NCI-H1436 treated with DMSO at 0.1 percent for 48 hours (cell line): Measurements from ENCODE around the gene DNAH11.
A peak's percentile ranks its signal among the peaks of the same experiment; 100 is the strongest.
"Not testable (repeated sequence)": the region's sequence is repeated elsewhere in the genome, so short reads cannot be mapped to it uniquely, and the experiment has no call there.

Experiments used
- DNase-seq: peaks from one replicate; lab custom pipeline; 2025; lab: John Stamatoyannopoulos, UW

The DNAH11 gene

DNA sequence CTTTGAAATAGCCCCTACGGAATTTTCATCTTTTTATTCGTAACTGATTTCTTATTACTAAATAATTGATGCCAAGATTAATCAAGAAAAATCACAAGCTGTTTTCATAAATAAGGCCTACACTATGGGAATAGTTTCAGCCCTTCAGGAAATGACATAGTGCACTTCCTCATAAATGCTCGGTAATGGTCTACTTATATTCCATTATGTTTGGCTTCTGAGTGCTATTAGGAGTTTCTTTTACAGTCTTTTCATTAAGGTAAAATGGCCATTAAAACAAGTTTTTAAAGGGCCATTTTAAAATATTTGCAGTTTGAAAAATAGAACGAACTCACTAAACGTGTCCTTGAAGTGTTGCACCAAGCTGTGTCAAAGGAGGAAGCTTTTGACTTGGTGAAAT, 174.5 kb downstream of the DNAH11 start:
- DNase-seq, result no peak

DNA sequence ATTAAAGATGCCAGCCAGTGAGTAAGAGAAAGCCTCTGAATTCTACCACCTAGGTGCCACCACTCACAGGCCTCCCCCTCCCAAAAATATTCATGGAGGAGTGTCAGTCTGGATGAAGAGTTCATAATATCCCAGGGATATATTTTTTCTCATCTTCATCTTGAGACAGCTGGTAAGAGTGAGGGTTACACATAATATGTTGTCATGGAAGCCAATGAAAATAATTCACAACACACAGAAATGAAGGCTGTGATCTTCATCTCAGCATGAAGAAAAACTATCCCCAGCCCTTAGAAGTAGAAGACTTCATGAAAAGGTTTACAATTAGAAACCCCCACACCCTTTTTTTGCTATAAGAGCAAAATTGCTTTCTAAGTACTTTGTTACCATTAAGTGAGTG, 175.6 kb downstream of the DNAH11 start:
- DNase-seq, result no peak

DNA sequence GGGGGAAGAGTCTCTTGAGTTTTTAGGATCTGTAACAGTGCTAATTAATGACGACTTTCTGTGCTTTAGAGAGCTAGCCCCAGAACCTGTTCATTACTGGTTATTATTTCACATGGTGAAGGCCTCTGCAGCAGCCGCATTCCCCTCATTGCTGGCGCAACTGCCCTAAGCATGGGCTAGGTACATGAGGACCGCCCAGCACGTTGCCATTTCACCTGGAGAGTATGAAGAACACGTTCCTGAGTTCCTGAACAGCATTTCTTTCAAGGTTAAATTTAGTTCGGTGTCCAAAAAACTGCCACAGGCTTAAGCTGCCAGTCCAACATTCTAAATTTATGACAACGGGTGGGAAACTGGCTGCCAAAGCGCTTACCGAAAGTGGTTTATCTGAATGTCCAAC, 177.0 kb downstream of the DNAH11 start:
- DNase-seq, result no peak

GRCh38 chr7:21722371-21722770, 179.5 kb downstream of the DNAH11 start:
- no peak for DNase-seq

GRCh38 chr7:21724562-21724961, 181.7 kb downstream of the DNAH11 start:
- no peak for DNase-seq

GRCh38 chr7:21730399-21730798, 187.6 kb downstream of the DNAH11 start:
- DNase-seq, result no peak

- DNase-seq, result no peak
These were observed 189.1 kb downstream of the DNAH11 start for GRCh38 chr7:21731977-21732376.

GRCh38 chr7:21732956-21733355, 190.1 kb downstream of the DNAH11 start:
- not testable (repeated sequence) for DNase-seq

- no peak for DNase-seq
These were observed 191.0 kb downstream of the DNAH11 start for GRCh38 chr7:21733837-21734236.

- no peak for DNase-seq
These were observed 200.7 kb downstream of the DNAH11 start for GRCh38 chr7:21743493-21743892.

GRCh38 chr7:21746949-21747348, 204.1 kb downstream of the DNAH11 start:
- DNase-seq, result no peak

GRCh38 chr7:21747806-21748205, 205.0 kb downstream of the DNAH11 start:
- DNase-seq, result no peak

GRCh38 chr7:21749378-21749777, 206.5 kb downstream of the DNAH11 start:
- no peak for DNase-seq

DNA sequence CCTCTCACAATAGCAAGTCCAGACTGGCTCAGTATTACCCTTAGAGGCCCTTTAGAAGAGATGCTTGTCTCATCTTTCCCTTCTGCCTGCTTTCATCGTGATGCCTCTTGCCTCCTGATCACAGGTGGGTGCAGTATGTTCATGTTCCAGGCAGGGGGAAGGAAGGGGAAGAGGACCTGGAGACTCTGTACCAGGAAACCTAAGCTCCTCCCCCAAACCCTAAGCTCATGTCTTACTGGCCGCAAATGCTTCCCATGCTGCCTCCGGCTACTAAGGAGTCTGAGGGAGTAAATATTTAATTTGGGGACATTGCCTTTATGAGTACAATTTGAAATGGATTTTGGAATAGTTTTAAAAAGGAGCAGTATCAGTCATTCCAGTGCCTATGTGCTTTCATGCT, 210.2 kb downstream of the DNAH11 start:
- DNase-seq, result no peak

DNA sequence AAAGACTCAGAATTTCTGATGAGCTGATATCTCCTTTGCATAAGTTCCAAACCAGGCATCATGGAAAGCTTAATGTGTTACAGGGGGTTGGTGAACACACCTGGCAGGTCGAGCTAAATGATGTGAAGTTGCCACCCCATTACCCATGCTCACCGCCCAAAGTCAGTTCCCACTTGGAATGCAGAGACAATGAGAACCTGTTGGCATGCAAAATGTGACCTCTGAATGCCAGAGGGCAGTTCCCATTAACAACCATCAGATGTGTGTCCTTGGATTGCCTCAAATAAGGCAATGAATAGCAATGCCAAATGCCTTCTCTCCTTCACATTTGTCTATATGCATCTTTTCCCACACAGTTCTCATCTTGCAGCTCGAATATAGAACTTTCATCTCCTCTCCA, 212.1 kb downstream of the DNAH11 start:
- DNase-seq, result no peak

GRCh38 chr7:21757537-21758282, 214.9 kb downstream of the DNAH11 start:
- DNase-seq, result no peak

DNA sequence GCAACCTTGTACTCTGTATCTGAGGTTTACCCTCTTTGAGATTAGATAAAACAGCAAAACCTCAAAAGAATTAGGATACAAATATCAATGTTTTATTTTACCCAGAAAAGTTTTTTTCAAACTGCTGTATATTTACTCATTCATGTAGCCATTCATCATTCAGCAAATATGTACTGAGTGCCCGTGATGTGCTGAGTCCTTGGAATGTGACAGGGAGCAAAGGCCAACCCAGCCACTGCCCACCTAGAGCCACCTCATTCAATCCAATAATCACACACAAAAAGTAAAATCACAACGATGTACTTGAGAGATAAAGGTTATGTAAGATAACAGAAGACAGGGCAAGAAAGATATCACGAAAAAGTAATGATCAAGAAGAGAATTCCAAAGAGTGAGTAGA, 215.4 kb downstream of the DNAH11 start:
- DNase-seq, result no peak

- no peak for DNase-seq
These were observed 219.6 kb downstream of the DNAH11 start for GRCh38 chr7:21762469-21762868.

DNA sequence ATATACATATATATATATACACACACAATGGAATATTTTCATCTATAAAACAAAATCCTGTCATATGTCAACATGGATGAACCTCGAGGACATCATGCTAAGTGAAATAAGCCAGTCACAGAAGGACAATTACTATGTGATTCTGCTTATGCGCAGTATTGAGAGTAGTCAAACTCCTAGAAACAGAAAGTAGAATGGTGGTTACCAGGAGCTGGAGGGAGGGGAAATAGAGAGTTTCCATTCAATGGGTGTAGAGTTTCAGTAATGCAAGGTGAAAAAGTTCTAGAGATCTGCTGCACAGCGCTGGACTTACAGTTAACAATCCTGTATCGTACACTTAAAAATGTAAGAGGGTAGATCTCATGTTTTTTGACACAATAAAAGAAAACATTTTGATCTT, 221.0 kb downstream of the DNAH11 start:
- no peak for DNase-seq

DNA sequence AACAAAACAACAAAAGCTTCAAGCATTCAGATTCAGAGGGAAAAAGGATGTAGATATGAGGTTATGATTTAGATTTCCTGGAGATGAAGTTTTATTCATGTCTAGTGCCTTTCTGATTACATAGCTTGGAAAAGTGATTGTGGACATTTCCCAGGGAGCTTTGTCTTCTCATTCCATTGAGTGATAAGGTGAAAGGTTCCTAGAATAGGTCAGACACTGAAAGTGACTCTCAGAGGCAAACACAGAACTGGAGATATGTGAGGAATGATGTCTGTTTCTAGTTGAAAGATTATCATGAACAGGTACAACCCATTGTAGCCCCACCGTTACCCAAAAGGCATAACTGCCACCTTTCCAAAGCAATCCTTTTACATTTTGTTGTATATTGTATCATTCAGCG, 223.4 kb downstream of the DNAH11 start:
- no peak for DNase-seq

DNA sequence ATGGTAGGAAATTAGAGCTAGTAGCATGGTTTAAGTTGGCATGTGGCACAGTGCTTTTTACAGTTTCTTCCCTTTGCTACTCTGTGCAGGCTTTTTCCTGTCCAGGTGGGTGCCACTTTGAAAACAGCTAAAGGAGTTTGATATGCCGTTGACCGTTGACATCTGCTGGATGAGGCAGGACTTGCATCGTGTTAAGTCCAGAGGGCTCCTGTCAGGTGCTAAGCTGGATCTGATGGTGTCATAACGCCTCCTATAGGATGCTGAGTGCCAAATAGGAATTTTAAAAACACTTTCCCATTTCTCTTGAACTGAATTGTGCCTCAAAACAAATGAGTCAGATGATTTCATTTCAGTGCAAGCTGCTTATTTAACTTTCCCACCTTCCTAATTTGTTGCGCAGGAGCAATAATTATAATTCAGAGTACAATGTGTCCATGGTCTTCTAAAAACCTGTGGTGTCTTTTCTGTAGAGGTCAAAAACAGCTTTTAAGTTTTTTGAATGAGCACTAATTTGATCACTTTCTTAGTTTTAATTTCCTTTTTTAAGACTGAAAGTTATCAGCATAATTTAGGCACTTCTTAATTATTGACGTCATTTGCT, 224.6 kb downstream of the DNAH11 start:
- DNase-seq, result peak; percentile 47

GRCh38 chr7:21768279-21768678, 225.4 kb downstream of the DNAH11 start:
- DNase-seq, result no peak

GRCh38 chr7:21771266-21771665, 228.4 kb downstream of the DNAH11 start:
- no peak for DNase-seq
